NT2/D1 (cell line): ENCODE data around the gene WT1.

ENCODE experiments used
- DNase-seq: peaks from one replicate; pipeline ENCODE4 v3.0.0-alpha.2; 2011; ENCODE audit warnings: low read depth, low spot score
- H3K27me3 ChIP-seq: 2 replicates; pipeline ENCODE4 v1.6.0; 2011; ENCODE audit warnings: mild to moderate bottlenecking; ENCODE audit not compliant: insufficient read length, insufficient read depth
- H3K36me3 ChIP-seq: 2 replicates; pipeline ENCODE4 v1.6.1; 2011; ENCODE audit warnings: mild to moderate bottlenecking, low read length, mixed read lengths; ENCODE audit not compliant: insufficient read depth, insufficient read length
- H3K4me1 ChIP-seq: 2 replicates; pipeline ENCODE4 v1.5.1; 2011; ENCODE audit not compliant: insufficient read depth, insufficient read length
- H3K4me3 ChIP-seq: 2 replicates; pipeline ENCODE4 v1.5.1; 2011; ENCODE audit warnings: low read depth; ENCODE audit not compliant: insufficient read length
- H3K9ac ChIP-seq: 2 replicates; pipeline ENCODE4 v1.6.0; 2011; ENCODE audit warnings: low read depth; ENCODE audit not compliant: insufficient read length
- H3K9me3 ChIP-seq: 2 replicates; pipeline ENCODE4 v1.5.1; 2011; ENCODE audit warnings: mild to moderate bottlenecking, low read length; ENCODE audit not compliant: insufficient read depth
- SUZ12 ChIP-seq: IDR thresholded peaks from 2 replicates; pipeline ENCODE4 v1.6.1; 2011; ENCODE audit not compliant: insufficient read length, insufficient read depth; ENCODE audit errors: extremely low read depth
- YY1 ChIP-seq: IDR thresholded peaks from 2 replicates; pipeline ENCODE4 v1.6.1; 2011; ENCODE audit not compliant: insufficient read length, insufficient read depth
- ZNF274 ChIP-seq: IDR thresholded peaks from 2 replicates; pipeline ENCODE4 v1.6.1; 2011; ENCODE audit warnings: mild to moderate bottlenecking, low read depth, low read length

WT1 gene

DNA sequence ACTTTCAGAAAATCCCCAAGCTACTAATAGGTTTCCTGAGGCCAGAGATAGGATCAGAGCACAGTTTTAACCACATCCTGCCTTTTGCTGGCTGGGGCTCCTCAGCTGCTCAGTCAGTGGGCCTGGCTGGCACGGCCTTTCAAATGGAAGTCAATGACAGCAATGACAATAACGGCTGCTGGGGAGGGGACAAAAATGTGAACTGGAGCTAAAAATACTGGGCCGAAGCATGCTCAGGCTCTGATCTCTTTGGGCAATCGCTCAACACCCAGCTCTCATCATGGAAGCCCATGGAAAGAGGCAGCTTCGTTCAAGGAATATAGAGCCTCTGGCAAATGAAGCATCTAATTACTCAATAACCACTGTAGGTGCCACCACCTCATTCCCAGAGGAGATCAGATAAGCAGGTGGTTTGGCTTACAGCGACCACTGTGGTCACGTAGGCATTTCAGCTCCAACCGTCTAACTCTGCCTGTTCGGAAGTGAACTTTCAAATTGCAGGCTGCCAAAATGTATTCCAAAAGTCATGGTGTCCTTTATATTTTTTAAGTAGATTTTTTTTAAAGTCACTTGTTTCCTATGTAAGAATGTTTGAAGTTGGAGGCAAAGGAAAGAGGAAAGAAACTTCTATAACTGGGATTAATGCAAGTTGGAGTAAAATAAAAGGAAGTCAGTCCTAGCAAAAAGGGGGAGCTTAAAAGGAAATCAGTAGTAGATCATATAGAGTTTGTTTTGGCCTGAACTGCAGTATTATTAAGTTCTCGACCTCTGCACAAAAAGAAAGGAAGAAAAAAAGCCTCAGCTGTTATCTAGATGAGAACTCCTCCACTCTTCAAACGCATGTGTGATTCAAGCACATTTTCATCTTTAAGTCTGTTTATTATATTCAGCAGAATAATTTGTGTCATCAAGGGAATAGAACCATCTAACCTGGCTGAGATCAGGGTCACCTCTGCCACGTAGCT is 14.1 kb downstream of the WT1 start:
- peaks cover 29% of the 10 kb centered on the region for H3K27me3 ChIP-seq

DNA sequence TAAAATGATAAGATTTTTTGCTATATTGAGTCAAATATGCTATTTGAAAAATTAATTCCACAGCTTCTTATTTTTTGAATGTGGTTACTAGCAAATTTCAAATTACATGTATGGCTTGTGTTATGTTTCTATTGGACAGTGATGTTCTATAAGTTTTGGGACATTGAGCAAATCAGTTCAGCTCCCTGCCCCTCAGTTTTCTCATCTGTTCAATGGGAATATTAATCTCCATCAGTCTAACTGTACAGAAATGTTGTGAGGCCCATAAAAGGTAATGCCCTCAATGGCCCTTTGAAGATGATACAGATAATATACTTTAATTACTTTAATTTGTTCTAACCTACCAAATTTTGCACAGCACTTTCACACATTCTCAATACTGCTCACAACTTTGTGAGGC is 15.2 kb downstream of the WT1 start:
- Histone ChIP-seq H3K9ac (no peak overlapping the region), H3K4me3 (no peak overlapping the region), H3K9me3 (no peaks in the 10 kb centered on the region), H3K27me3 (peaks cover 18% of the 10 kb centered on the region), H3K4me1 (no peaks in the 10 kb centered on the region), H3K36me3 (no peaks in the 10 kb centered on the region)
- no peak for DNase-seq
- TF ChIP-seq YY1, result no peak

More for the DNA sequence above, 14.1 kb downstream of the WT1 start:
- TF ChIP-seq YY1, result no peak
- no peak for TF ChIP-seq ZNF274
- TF ChIP-seq SUZ12, result no peak
- no peak for DNase-seq
- Histone ChIP-seq H3K9ac (no peak overlapping the region), H3K9me3 (no peaks in the 10 kb centered on the region), H3K36me3 (no peaks in the 10 kb centered on the region), H3K4me3 (no peak overlapping the region), H3K4me1 (peaks cover 5% of the 10 kb centered on the region)

DNA sequence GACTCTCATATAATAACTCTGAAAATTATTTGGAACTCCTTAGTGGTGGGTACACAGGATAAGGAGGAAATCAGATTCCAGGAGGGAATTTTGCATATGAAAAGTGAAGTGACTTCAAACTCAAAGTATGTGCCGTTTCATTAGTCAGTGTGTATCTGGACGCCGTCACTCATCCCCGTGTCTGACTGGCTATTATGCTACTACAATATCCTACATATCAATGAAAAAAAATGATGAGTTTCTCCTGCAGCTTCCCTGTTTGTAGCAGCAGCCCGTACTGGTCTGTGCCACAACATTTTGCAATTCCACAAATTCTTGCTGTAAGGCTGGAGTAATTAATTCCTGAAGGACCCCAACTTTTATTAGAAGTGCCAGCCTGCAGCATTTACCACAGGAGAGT is 16.5 kb downstream of the WT1 start:
- no peaks in the 10 kb centered on the region for H3K9me3 ChIP-seq
- no peak for DNase-seq
- H3K9ac ChIP-seq, result no peak overlapping the region
- peaks cover 7% of the 10 kb centered on the region for H3K27me3 ChIP-seq
- H3K4me1 ChIP-seq, result no peaks in the 10 kb centered on the region
- H3K4me3 ChIP-seq, result no peak overlapping the region
- no peak for TF ChIP-seq SUZ12
- no peak for TF ChIP-seq YY1
- no peak for TF ChIP-seq ZNF274
- H3K36me3 ChIP-seq, result no peaks in the 10 kb centered on the region

DNA sequence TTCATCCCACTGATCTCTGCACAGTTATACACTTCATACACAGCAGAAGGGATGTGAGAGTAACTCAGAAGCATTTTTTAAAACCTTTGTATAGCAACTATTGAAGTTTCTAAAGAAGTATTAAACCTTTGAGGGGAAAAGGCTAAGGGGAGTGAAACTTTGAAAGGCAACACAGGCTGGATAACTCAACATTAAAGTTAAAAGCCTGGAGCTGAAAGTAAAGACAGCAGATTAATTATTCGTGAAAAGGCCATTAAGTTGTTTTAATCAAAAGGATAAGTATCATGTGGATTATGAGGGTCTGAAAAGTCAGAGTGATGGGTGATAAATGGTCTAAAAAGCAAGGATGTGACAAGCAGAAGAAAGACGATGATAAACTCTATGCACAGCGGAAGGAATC is 17.5 kb downstream of the WT1 start:
- Histone ChIP-seq H3K4me3 (no peak overlapping the region), H3K4me1 (no peaks in the 10 kb centered on the region), H3K9ac (no peak overlapping the region), H3K9me3 (no peaks in the 10 kb centered on the region), H3K27me3 (no peaks in the 10 kb centered on the region), H3K36me3 (no peaks in the 10 kb centered on the region)
- TF ChIP-seq YY1 (no peak), SUZ12 (no peak), ZNF274 (no peak)
- DNase-seq, result no peak

DNA sequence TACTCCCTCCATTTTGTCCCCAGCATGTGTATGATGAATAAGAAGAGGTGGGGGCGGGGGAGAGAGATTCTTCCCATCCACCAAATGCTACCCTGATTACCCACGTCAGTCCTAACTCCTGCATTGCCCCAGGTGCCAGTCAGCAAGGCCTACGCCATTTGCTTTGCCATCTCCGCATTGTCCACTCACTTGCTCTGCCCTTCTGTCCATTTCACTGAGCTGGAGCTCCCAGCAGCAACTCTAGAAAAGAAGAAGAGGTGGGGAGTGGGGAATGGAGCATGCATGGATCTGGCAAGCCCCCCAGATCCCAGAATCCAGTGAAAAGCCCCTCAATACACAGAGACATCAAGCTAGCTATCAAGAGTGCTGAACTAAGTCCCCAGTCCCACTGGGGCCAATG is 19.0 kb downstream of the WT1 start:
- H3K27me3 ChIP-seq, result no peaks in the 10 kb centered on the region
- DNase-seq, result no peak
- no peak overlapping the region for H3K9ac ChIP-seq
- no peaks in the 10 kb centered on the region for H3K36me3 ChIP-seq
- no peak for TF ChIP-seq ZNF274
- no peak for TF ChIP-seq SUZ12
- TF ChIP-seq YY1, result no peak
- no peaks in the 10 kb centered on the region for H3K4me1 ChIP-seq
- H3K4me3 ChIP-seq, result no peak overlapping the region
- H3K9me3 ChIP-seq, result no peaks in the 10 kb centered on the region

DNA sequence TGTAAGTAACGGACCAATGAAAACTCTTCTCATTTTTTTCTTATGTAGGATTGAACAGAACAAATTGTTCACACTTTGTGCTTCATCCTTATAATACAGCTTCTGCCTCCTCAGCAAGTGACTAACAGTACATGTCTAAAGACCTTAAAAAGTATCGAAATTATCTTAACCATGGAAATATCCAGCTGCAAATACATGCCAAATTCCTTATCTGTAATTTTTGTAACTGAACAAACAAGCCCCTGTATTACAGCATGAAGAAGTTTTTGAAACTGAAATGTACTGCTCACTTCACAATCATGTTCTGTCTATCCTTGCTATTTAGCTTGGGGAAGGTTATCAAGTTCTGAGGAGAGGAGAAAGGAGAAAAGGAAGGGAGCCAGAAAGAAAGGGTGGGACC is 20.4 kb downstream of the WT1 start:
- no peak for DNase-seq
- H3K36me3 ChIP-seq, result no peaks in the 10 kb centered on the region
- H3K27me3 ChIP-seq, result no peaks in the 10 kb centered on the region
- no peak overlapping the region for H3K4me3 ChIP-seq
- H3K9me3 ChIP-seq, result no peaks in the 10 kb centered on the region
- no peaks in the 10 kb centered on the region for H3K4me1 ChIP-seq
- H3K9ac ChIP-seq, result no peak overlapping the region
- TF ChIP-seq ZNF274 (no peak), SUZ12 (no peak), YY1 (no peak)

DNA sequence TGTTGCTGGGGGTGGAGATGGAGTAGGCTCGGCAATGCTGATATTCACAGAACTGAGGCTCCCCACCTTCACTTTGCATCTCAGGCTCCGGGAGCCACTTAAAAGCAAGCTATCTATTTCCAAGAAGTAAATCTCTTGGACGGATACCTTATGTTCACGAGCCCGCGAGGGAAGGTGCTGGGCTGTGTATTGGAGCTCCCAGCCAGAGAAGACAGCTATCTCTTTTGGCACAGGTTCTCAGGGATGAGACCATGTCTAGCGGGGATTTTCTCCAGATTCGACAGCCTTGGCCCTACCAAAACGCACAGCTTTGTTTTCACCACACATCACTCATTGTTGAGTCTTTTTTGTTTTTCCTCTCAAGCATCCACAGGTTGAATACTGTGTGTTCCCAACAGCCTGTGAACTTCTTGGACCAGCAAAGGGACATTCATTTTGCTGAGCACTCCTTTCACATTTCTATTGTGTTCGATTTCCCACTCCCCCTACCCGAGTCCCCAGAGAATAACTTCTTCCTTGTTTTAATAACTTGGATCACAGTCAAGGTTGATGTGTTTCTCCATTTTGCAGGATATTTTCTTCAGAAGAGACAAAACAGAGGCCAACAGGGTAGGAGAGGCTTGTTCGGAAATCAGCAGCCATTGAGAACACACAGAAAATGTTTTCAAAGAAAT is 23.3 kb downstream of the WT1 start:
- H3K27me3 ChIP-seq, result no peaks in the 10 kb centered on the region
- no peaks in the 10 kb centered on the region for H3K4me1 ChIP-seq
- no peaks in the 10 kb centered on the region for H3K9me3 ChIP-seq
- no peak overlapping the region for H3K9ac ChIP-seq
- H3K4me3 ChIP-seq, result no peak overlapping the region
- no peak for DNase-seq
- H3K36me3 ChIP-seq, result no peaks in the 10 kb centered on the region
- TF ChIP-seq YY1 (no peak), SUZ12 (no peak)

DNA sequence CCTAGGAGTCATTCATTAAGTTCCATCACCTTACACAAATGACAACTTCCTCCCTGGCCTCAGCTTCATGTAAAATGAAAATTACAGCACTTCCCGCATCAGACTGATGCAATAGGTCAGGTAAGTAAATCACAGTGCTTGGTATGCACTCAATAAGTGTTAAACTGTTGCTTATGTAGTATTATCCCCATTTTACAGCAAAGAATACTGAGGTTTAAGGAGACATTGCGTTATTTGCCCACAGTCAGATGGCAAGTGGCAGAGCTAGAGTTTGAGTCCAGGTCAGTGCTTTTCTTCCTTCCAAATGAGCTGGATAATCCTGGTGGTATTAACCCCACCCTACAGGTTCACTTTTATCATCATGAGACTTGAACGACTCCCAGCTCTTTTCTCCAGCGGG is 29.7 kb downstream of the WT1 start:
- Histone ChIP-seq H3K9me3 (no peaks in the 10 kb centered on the region), H3K4me1 (no peaks in the 10 kb centered on the region), H3K27me3 (no peaks in the 10 kb centered on the region), H3K36me3 (no peaks in the 10 kb centered on the region), H3K9ac (no peak overlapping the region), H3K4me3 (no peak overlapping the region)
- no peak for DNase-seq
- TF ChIP-seq ZNF274 (no peak), YY1 (no peak), SUZ12 (no peak)
